Stimulated activated CD8-positive, alpha-beta memory T cell treated with anti-CD3 and anti-CD28 coated beads, Interleukin-12 subunit alpha, Interleukin-12 subunit beta, amount 100 ng/mL, for 4 hours (primary cell): ENCODE measurements around the gene ZW10.
A peak's percentile ranks its signal among the peaks of the same experiment; 100 is the strongest.
"Not testable (repeated sequence)": the region's sequence is repeated elsewhere in the genome, so short reads cannot be mapped to it uniquely, and the experiment has no call there.

Source experiments
- DNase-seq: peaks from one replicate; pipeline ENCODE4 v3.0.0-alpha.2; 2020; ENCODE audit warnings: low read depth

Gene ZW10

GRCh38 chr11:113773416-113774173 is at the start of gene ZW10:
Gene ZW10 (minus strand): TSS chr11:113773692. CDS start chr11:113773666, 26 bp downstream.
- DNase-seq: peak; percentile 87

GRCh38 chr11:113818426-113818825 is 44.9 kb upstream of the ZW10 start:
- no peak for DNase-seq

GRCh38 chr11:113817626-113818025 is 44.1 kb upstream of the ZW10 start:
- DNase-seq: no peak

- DNase-seq: no peak
Measured at GRCh38 chr11:113817162-113817561, 43.7 kb upstream of the ZW10 start.

GRCh38 chr11:113814181-113814580 is 40.7 kb upstream of the ZW10 start:
- no peak for DNase-seq

GRCh38 chr11:113808931-113809330 is 35.4 kb upstream of the ZW10 start:
- no peak for DNase-seq

GRCh38 chr11:113806406-113806805 is 32.9 kb upstream of the ZW10 start:
- no peak for DNase-seq

GRCh38 chr11:113805640-113806039 is 32.1 kb upstream of the ZW10 start:
- no peak for DNase-seq

- no peak for DNase-seq
Measured at GRCh38 chr11:113802621-113803020, 29.1 kb upstream of the ZW10 start.

GRCh38 chr11:113796663-113797259 is 23.3 kb upstream of the ZW10 start:
- no peak for DNase-seq

GRCh38 chr11:113789675-113790320 is 16.3 kb upstream of the ZW10 start:
- no peak for DNase-seq

- not testable (repeated sequence) for DNase-seq
Measured at GRCh38 chr11:113789016-113789415, 15.5 kb upstream of the ZW10 start.

GRCh38 chr11:113782134-113782533 is 8.6 kb upstream of the ZW10 start:
- no peak for DNase-seq

- DNase-seq: no peak
Measured at GRCh38 chr11:113781682-113782081, 8.2 kb upstream of the ZW10 start.

GRCh38 chr11:113779496-113779895 is 6.0 kb upstream of the ZW10 start, which contains the start of gene CLDN25:
Gene CLDN25 (plus strand): TSS chr11:113779796. CDS start chr11:113779796, 0 bp downstream.
- DNase-seq: no peak

GRCh38 chr11:113778111-113778910 is 4.8 kb upstream of the ZW10 start:
- DNase-seq: no peak

- DNase-seq: no peak
Measured at GRCh38 chr11:113774174-113774503, 647 bp upstream of the ZW10 start.

GRCh38 chr11:113773092-113773415 is 438 bp downstream of the ZW10 start:
- DNase-seq: peak; percentile 1

- no peak for DNase-seq
Measured at GRCh38 chr11:113771964-113772363, 1.5 kb downstream of the ZW10 start.

GRCh38 chr11:113764527-113765219 is 8.8 kb downstream of the ZW10 start:
- no peak for DNase-seq

GRCh38 chr11:113763040-113763439 is 10.5 kb downstream of the ZW10 start:
- not testable (repeated sequence) for DNase-seq

GRCh38 chr11:113760241-113760640 is 13.3 kb downstream of the ZW10 start:
- no peak for DNase-seq
